ENCODE results near the gene FMR1.

FMR1 gene

DNA sequence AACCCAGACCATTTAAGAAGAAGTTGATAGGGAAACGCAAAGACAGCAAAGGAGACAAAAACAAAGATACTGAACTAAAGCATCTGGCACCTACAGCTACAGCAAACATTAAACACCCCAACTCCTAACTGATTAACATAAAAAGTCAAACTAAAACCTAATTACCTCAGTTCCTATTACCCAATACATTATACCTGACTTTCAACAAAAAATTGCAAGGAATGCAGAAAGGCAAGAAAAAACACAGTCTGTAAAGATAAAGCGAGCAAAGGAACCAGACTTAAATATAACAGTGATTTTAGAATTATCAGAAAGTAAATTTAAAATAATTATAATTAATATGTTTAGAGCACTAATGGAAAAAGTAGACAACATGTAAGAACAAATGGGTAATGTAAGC lies 9.4 kb upstream of the FMR1 start (continued):
- TF ChIP-seq, protein P1, sequence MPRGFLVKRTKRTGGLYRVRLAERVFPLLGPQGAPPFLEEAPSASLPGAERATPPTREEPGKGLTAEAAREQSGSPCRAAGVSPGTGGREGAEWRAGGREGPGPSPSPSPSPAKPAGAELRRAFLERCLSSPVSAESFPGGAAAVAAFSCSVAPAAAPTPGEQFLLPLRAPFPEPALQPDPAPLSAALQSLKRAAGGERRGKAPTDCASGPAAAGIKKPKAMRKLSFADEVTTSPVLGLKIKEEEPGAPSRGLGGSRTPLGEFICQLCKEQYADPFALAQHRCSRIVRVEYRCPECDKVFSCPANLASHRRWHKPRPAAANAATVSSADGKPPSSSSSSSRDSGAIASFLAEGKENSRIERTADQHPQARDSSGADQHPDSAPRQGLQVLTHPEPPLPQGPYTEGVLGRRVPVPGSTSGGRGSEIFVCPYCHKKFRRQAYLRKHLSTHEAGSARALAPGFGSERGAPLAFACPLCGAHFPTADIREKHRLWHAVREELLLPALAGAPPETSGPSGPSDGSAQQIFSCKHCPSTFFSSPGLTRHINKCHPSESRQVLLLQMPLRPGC (tag by site-specific recombination; IDR thresholded peaks at IDR 0.05): no peak
- TF ChIP-seq, protein P2, sequence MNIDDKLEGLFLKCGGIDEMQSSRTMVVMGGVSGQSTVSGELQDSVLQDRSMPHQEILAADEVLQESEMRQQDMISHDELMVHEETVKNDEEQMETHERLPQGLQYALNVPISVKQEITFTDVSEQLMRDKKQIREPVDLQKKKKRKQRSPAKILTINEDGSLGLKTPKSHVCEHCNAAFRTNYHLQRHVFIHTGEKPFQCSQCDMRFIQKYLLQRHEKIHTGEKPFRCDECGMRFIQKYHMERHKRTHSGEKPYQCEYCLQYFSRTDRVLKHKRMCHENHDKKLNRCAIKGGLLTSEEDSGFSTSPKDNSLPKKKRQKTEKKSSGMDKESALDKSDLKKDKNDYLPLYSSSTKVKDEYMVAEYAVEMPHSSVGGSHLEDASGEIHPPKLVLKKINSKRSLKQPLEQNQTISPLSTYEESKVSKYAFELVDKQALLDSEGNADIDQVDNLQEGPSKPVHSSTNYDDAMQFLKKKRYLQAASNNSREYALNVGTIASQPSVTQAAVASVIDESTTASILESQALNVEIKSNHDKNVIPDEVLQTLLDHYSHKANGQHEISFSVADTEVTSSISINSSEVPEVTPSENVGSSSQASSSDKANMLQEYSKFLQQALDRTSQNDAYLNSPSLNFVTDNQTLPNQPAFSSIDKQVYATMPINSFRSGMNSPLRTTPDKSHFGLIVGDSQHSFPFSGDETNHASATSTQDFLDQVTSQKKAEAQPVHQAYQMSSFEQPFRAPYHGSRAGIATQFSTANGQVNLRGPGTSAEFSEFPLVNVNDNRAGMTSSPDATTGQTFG (tag by site-specific recombination; IDR thresholded peaks at IDR 0.05; ENCODE audit: borderline replicate concordance): no peak
- TF ChIP-seq ZNF660 (tag by site-specific recombination; IDR thresholded peaks at IDR 0.05) (no peak), ZNF391 (tag by site-specific recombination; IDR thresholded peaks at IDR 0.05; ENCODE audit: borderline replicate concordance, low read depth) (no peak), EGR2 (tag by site-specific recombination; IDR thresholded peaks at IDR 0.05; ENCODE audit: low read depth) (no peak), ZNF350 (tag by site-specific recombination; IDR thresholded peaks at IDR 0.05) (no peak), ZNF837 (tag by site-specific recombination; IDR thresholded peaks at IDR 0.05) (no peak), YY2 (tag by site-specific recombination; IDR thresholded peaks at IDR 0.05) (no peak), ZNF221 (tag by site-specific recombination; IDR thresholded peaks at IDR 0.05; ENCODE audit: borderline replicate concordance) (no peak), ZNF48 (tag by site-specific recombination; IDR thresholded peaks at IDR 0.05) (no peak)
- TF ChIP-seq, protein P3, sequence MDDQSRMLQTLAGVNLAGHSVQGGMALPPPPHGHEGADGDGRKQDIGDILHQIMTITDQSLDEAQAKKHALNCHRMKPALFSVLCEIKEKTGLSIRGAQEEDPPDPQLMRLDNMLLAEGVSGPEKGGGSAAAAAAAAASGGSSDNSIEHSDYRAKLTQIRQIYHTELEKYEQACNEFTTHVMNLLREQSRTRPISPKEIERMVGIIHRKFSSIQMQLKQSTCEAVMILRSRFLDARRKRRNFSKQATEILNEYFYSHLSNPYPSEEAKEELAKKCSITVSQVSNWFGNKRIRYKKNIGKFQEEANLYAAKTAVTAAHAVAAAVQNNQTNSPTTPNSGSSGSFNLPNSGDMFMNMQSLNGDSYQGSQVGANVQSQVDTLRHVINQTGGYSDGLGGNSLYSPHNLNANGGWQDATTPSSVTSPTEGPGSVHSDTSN (CRISPR knock-in tag; IDR thresholded peaks at IDR 0.05): no peak
- TF ChIP-seq, protein P4, sequence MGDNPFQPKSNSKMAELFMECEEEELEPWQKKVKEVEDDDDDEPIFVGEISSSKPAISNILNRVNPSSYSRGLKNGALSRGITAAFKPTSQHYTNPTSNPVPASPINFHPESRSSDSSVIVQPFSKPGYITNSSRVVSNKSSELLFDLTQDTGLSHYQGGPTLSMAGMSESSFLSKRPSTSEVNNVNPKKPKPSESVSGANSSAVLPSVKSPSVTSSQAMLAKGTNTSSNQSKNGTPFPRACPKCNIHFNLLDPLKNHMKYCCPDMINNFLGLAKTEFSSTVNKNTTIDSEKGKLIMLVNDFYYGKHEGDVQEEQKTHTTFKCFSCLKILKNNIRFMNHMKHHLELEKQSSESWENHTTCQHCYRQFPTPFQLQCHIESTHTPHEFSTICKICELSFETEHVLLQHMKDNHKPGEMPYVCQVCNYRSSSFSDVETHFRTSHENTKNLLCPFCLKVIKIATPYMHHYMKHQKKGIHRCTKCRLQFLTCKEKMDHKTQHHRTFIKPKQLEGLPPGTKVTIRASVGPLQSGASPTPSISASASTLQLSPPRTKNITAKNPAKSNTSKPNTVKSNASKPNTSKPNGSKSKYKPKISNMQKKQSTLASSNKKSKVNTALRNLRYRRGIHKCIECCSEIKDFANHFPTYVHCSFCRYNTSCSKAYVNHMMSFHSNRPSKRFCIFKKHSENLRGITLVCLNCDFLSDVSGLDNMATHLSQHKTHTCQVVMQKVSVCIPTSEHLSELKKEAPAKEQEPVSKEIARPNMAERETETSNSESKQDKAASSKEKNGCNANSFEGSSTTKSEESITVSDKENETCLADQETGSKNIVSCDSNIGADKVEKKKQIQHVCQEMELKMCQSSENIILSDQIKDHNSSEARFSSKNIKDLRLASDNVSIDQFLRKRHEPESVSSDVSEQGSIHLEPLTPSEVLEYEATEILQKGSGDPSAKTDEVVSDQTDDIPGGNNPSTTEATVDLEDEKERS (tag by site-specific recombination; IDR thresholded peaks at IDR 0.05): no peak
- TF ChIP-seq, protein P5, sequence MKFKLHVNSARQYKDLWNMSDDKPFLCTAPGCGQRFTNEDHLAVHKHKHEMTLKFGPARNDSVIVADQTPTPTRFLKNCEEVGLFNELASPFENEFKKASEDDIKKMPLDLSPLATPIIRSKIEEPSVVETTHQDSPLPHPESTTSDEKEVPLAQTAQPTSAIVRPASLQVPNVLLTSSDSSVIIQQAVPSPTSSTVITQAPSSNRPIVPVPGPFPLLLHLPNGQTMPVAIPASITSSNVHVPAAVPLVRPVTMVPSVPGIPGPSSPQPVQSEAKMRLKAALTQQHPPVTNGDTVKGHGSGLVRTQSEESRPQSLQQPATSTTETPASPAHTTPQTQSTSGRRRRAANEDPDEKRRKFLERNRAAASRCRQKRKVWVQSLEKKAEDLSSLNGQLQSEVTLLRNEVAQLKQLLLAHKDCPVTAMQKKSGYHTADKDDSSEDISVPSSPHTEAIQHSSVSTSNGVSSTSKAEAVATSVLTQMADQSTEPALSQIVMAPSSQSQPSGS (tag by site-specific recombination; IDR thresholded peaks at IDR 0.05; ENCODE audit: low read depth): no peak
- TF ChIP-seq, protein P6, sequence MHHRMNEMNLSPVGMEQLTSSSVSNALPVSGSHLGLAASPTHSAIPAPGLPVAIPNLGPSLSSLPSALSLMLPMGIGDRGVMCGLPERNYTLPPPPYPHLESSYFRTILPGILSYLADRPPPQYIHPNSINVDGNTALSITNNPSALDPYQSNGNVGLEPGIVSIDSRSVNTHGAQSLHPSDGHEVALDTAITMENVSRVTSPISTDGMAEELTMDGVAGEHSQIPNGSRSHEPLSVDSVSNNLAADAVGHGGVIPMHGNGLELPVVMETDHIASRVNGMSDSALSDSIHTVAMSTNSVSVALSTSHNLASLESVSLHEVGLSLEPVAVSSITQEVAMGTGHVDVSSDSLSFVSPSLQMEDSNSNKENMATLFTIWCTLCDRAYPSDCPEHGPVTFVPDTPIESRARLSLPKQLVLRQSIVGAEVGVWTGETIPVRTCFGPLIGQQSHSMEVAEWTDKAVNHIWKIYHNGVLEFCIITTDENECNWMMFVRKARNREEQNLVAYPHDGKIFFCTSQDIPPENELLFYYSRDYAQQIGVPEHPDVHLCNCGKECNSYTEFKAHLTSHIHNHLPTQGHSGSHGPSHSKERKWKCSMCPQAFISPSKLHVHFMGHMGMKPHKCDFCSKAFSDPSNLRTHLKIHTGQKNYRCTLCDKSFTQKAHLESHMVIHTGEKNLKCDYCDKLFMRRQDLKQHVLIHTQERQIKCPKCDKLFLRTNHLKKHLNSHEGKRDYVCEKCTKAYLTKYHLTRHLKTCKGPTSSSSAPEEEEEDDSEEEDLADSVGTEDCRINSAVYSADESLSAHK (tag by site-specific recombination; IDR thresholded peaks at IDR 0.05): no peak

DNA sequence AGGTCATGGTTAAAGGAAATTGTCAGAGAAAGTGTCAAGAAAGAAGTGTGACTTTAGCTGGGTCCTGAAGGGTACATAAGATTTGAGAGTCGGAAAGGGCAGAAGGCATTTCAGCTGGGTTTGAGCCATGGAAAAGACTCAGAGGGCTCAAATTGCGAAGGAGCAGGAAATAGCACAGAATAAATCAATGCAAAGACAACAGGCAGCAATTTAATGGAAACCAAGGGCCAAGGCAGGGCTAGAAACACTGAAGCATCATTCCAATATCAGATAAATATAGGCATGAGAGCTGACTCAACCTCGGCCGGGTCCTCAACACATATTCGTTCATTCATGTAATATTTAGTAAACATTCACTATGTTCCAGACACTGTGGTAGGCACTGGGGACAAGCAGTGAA lies 3.6 kb upstream of the FMR1 start:
- TF ChIP-seq, protein P7, sequence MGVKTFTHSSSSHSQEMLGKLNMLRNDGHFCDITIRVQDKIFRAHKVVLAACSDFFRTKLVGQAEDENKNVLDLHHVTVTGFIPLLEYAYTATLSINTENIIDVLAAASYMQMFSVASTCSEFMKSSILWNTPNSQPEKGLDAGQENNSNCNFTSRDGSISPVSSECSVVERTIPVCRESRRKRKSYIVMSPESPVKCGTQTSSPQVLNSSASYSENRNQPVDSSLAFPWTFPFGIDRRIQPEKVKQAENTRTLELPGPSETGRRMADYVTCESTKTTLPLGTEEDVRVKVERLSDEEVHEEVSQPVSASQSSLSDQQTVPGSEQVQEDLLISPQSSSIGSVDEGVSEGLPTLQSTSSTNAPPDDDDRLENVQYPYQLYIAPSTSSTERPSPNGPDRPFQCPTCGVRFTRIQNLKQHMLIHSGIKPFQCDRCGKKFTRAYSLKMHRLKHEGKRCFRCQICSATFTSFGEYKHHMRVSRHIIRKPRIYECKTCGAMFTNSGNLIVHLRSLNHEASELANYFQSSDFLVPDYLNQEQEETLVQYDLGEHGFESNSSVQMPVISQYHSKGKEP (tag by site-specific recombination; IDR thresholded peaks at IDR 0.05): no peak
- TF ChIP-seq ZEB2 (tag by site-specific recombination; IDR thresholded peaks at IDR 0.05) (no peak), ZNF654 (tag by site-specific recombination; IDR thresholded peaks at IDR 0.05; ENCODE audit: low read depth) (no peak), ZNF514 (tag by site-specific recombination; IDR thresholded peaks at IDR 0.05) (no peak)
- TF ChIP-seq, protein P8, sequence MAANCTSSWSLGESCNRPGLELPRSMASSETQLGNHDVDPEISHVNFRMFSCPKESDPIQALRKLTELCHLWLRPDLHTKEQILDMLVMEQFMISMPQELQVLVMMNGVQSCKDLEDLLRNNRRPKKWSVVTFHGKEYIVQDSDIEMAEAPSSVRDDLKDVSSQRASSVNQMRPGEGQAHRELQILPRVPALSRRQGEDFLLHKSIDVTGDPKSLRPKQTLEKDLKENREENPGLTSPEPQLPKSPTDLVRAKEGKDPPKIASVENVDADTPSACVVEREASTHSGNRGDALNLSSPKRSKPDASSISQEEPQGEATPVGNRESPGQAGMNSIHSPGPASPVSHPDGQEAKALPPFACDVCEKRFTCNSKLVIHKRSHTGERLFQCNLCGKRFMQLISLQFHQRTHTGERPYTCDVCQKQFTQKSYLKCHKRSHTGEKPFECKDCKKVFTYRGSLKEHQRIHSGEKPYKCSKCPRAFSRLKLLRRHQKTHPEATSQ (tag by site-specific recombination; IDR thresholded peaks at IDR 0.05): no peak
- TF ChIP-seq, protein P9, sequence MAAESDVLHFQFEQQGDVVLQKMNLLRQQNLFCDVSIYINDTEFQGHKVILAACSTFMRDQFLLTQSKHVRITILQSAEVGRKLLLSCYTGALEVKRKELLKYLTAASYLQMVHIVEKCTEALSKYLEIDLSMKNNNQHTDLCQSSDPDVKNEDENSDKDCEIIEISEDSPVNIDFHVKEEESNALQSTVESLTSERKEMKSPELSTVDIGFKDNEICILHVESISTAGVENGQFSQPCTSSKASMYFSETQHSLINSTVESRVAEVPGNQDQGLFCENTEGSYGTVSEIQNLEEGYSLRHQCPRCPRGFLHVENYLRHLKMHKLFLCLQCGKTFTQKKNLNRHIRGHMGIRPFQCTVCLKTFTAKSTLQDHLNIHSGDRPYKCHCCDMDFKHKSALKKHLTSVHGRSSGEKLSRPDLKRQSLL (tag by site-specific recombination; IDR thresholded peaks at IDR 0.05): no peak
- H3K27ac ChIP-seq (ENCODE audit: extremely low read depth, low read depth, low read length): no peak overlapping the region
- no peaks in the 10 kb centered on the region for H3K4me1 ChIP-seq (ENCODE audit: control insufficient read depth, insufficient read depth, low read length)
- CTCF ChIA-PET: no interaction called here
- POLR2A ChIA-PET: no interaction called here
- no peaks in the 10 kb centered on the region for H3K9me3 ChIP-seq (ENCODE audit: control insufficient read depth, insufficient read depth, low read depth, low read length)
- H3K36me3 ChIP-seq (ENCODE audit: control insufficient read depth in 2 of 2, insufficient read depth in 1 of 2, low read length in 2 of 2): no peaks in the 10 kb centered on the region
- H3K4me3 ChIP-seq (ENCODE audit: low read depth, low read length): no peak overlapping the region

Measured in HEK293 (cell line).